Activated CD4-positive, CD25-positive, alpha-beta regulatory T cell treated with anti-CD3 and anti-CD28 coated beads, Interleukin-2, amount 50 U/mL, for 16 hours (primary cell): ENCODE data around the gene PAPOLB.

Experiments used
- DNase-seq: peaks from one replicate; pipeline ENCODE4 v3.0.0-alpha.2; 2020; ENCODE audit warnings: low read depth, low spot score

PAPOLB gene

DNA sequence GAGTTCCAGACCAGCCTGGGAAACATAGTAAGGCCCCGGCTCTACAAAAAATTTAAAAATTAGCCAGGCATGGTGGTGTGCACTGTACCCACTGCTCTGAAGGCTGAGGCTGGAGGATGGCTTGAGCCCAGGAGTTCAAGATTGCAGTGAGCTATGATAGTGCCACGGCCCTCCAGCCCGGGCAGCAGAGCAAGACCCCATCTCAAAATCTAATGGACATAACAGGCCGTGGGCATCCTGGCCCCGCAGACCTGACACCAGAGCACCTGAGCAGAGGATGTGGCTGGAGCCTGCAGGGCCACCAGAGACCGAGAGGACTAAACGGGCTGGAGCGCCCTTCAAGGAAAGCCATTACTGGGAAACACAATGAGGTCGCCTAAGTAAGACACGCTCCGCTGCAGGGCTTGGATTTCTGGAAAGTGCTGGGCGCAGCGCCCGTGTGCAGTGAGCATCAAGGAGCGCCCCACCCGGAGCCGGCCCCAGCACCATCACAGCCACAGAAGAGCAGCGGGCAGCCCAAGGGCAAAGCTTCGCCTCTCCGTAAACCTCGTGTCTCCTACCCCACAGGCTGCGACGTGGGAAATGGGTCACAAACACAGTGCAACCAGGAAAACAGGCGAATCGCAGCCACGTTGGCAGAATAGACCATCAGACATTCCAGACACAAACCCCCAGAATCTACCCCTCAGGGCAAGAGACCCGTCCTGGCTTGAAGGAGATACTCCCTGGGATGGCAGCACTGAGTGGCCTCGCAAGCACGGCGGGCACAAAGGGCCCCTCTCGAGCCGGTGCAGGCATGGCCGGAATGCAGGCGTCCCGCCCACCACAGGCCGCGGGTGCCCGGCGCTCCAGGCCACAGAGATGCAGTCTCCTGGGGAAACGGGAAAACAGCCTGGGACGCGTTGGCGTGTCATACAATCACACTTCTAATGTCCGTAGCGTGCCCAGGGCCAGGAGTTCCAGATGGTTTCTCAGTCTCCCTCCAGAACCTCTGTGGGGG, 16.8 kb upstream of the PAPOLB start:
- no peak for DNase-seq

DNA sequence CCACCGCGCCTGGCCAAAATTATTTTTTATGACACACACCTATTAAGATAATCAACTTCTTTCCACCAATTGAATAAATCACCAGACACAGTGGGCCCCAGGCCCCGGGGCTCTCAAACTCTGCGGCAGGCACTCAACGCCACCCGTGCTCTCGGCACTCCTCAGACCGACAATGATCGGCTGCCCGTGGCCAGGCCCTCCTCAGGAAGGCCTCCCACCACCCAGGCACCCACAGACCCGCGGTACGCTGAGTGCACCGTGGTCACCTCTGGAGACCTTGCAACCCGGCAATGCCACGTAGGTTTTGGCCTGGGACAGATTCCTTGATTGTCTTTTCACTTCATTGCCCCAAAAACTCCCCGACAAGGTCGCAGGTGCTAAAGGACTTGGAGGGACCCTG, 14.8 kb upstream of the PAPOLB start:
- no peak for DNase-seq

DNA sequence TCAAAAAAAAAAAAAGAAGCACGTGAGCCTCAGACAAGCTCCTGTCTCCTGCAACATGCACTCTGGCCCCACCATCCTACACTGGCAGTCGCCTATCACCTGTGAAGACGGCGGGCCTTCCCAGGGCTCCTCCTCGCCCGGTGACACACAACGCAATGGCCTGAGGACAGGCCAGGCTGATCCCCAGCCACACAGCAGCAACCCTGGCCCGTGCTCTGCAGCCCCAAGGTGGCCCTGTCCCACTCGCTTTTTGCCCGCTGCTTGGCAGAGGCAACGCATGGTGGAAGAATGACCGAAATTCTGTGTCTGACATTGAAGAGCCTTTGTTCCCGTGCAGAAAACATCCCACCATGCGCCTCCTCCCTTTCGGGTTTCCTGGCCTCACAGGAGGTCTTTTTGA, 13.6 kb upstream of the PAPOLB start:
- DNase-seq, result no peak

- no peak for DNase-seq
Measured at GRCh38 chr7:4873071-4873944, 11.5 kb upstream of the PAPOLB start.

DNA sequence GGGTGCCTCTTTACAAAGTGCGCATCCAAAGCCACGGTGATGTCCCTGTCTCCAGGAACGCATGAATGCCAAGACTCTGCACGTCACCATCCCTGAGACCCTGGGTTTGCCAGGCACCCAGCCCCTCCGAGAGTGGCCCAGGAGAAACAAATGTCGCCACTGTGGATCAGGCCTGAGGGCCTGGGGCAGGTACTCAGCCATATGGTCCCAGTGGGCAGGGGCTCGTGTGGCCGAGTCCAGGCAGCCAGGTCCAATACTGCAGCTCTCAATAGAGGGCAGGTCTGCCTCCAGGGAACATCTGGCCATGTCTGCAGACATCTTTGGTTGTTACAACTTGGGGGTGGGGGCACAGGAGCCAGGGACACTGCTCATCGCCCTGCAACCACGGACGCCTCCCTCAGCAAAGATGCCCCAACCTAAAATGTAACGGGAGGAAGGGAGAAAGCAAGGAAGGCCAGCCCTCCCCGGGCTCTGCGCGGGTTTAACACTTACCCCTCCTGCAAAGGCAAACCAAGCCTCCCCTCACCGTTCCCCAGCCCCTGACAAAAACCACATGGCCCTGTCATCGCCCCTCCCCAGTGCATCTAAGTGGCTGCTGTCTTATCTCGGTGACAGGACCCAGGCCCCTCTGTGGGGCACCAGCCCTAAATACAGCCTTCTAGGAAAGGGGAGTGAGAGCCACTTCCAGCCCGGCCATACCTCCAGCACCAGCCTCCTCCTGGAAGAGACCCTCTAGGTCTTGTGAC, 10.3 kb upstream of the PAPOLB start:
- no peak for DNase-seq

DNA sequence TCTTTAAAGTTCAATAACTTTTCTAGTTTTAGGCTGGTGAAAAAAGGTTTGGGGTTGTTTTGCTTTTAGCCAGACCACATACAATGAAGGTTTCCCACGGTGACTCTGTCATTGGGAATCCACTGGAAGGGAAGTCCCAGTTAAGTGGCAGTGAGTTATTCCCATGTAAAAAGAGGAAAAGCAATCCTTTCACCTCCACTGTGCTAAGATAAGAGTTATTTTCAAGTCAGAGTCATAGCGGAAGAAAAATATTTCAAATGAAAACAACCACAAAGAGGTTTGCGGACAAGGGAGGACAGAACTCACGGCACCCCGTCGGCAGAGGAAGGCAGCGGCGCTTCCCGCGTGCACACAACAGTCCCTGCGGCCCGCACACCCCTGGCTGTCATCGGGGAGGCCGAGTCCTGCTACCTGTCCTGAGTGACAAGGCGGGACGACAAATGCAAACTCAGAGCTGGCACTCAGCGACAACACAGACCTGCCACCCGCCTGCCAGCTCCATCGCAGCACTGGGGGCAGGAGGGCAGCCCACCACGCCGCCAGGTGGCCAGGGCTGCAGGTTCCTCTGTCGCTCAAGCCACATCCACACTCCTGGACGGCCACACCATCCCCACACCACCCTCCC, 9.3 kb upstream of the PAPOLB start:
- DNase-seq, result no peak

DNA sequence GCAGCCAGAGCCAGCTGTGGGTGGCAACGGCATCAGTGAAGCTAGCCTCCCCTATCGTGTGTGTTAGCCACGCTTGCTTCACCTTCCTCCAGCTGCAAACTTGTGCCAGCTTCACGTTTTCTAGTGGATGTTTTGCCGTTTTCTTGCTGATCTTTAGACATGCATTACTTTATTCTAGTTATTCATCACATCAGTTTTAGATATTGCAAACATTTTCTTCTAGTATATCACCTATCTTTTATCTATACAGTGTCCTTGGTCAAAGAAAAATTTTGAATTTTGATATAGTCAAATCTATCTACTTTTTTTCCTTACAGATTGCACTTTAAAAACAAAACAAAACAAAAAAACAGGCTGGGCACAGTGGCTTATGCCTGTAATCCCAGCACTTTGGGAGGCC, 6.7 kb upstream of the PAPOLB start:
- no peak for DNase-seq

DNA sequence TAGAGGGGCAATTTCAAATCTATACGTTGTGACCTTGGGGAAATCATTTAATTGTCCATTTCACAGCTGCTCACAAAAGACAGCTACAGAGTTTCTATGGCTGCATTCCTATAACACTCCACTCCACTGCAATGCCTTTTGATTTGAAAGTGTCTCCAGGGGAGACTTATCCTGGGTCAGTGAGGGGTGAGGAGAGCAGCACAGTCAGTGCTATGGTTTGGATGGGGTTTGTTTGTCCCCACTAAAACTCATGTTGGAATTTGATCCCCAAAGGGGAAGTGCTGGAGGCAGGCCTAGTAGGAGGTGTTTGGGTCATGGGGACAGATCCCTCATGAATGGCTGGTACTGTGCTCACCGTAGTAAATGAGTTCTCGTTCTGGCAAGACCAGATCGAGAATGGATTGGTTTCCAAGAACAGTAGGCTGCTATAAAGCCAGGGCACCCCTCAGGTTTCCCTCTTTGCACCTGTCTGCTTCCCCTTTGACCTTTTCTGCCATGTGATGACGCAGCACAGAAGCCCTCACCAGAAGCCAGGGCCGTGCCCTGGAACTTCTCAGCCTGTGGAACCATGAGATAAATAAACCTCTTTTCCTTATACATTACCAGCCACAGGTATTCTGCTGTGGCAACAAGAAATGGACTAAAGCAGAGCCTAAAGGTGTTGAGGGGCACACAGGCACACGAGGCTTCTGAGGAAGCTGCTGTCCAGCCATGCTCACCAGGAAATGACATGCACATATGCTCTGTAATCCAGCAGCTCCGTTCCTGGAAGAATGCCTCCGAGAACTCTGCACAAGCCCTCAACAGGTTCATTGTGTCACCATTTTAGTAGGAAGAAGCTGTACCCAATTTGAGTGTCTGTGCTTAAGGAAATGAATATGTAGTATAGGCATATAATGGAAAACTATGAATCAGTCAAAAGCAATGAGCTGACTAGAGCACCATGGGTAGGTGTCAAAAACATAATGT, 5.0 kb upstream of the PAPOLB start:
- no peak for DNase-seq

- no peak for DNase-seq
Measured at GRCh38 chr7:4862156-4862555, 326 bp upstream of the PAPOLB start.

DNA sequence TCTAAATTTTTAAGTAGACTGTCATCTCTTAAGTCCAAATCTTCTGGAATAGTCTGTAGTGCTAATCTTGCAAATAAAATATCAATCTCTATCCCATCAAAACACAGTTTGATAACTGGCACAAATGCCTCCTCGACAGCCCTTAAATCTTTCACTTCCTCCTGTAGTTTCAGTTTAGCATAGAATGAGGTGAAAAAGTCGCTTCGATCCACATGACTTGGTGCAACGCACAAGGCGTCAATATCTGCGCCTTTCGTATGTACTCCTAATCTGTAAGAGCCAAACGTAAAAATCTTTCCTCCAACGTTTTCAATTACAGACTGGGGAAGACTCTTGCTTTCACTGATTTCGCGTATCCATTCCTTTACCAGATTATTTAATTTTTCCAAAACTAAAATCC, 603 bp downstream of the PAPOLB start:
- no peak for DNase-seq

DNA sequence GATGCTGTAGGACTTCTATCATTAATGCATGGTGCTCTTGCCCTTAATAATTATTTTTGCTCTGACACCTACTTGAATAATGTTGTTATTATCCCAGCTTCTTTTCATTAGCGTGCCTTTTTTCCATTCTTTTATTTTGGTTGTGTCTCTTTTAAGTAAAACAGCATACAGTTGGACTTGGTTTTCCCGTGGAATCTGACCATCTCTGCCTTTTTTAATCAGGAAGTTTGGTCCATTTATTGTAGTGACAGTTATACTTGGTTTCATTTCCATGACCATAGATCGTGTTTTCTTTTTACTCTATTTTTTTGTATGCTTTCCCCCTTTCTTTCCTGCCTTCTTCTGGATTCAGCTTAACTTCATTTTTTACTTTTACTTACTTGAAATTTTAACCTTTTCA, 4.6 kb downstream of the PAPOLB start:
- no peak for DNase-seq

DNA sequence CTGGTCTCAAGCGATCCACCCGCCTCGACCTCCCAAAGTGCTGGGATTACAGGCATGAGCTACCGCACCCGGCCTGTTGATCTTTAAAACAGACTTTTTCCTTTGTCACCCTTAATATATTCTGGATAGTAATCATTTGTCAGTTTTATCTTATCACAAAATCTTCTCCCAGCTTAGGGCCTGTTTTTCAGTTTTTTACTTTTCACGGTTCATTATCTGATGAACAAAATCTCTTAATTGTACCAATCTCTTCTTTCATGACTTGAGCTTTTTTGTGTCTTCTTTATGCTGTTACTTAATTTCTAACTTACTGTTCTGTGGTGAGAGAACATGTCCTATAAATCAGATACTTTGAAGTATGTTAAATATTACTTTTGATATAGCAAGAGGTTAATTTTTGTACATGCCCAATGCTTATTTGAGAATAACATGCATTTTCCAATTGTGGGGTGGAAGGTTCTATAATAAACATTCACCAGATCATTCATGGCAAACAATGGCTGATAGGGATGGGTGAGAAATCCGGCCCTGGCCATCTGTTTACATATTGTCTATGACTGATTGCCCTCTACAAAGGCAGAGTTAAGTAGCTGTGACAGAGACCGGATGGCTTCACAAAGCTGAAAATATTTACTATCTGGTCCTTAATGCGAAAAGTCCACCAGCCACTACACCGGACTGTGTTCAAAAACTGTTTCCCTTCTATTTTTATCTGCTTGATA, 5.3 kb downstream of the PAPOLB start:
- DNase-seq, result no peak

DNA sequence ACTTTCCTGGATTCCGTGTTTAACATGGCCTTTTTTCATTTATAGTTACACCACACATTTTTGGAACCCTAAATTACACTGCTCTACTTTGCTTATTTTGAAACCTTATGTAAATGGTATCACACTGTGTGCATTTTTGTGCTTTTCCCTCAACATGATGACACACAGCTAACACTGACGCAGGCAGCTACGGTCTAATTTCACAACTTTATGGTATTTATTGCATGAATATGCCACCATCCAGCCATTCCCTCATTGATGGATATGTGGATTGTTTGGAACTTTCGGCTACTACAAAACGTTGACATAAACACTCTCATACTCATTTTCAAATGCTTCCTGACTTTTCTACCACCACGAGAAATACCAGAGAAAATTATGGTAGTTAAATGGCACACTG, 6.9 kb downstream of the PAPOLB start:
- DNase-seq, result no peak

GRCh38 chr7:4851459-4852422, 10.1 kb downstream of the PAPOLB start:
- DNase-seq, result no peak

DNA sequence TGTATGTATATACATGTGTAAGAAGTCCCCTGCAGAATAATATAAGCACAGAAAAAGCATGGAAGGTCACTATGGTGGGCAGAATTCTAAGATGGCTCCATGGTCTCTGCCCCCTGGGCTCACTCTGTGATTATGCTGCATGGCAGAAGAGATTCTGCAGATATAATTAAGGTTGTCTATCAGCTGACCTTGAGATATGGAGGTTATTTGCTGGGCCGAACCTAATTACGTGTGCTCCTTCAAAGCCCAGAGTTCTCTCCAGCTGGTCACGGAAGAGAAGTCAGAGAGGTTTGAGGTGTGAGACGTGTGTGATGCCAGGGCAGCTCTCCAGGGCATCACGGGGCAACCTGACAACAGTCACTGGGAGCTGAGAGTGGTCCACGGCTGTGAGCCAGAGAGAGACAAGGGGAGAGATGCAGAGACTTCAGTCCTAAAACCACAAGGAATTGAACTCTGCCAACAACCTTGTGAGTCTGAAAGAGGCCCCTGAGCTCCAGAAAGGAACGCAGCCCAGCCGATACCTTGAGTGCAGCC, 11.5 kb downstream of the PAPOLB start:
- no peak for DNase-seq

DNA sequence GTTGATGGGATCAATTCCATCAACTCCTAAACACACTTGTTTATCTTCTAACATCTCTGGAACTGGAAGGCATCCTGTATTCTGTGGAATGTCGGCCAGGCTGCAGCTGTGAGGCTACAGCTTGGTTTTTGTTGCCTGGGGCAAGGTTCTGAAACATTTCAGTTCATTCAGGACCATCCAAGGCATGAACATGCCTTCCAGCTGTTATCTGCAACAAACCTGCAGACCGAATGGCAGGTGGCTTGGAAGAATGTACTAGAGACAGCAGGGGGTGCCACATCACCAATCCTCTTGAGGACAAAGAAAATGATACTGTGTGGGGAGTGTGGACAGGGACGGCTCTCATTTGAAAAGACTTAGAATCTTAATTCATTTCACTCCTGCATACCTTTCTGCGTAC, 12.4 kb downstream of the PAPOLB start:
- no peak for DNase-seq

GRCh38 chr7:4845740-4846142, 16.1 kb downstream of the PAPOLB start:
- DNase-seq, result no peak
